Dendritic cell treated with granulocyte-macrophage colony-stimulating factor and Interleukin-4, amounts not matched to agents 40 ng/mL and 50 ng/mL, for 4 days (primary cell): Measurements from ENCODE around the gene TLR10.
A peak's percentile ranks its signal among the peaks of the same experiment; 100 is the strongest.
"Not testable (repeated sequence)": the region's sequence is repeated elsewhere in the genome, so short reads cannot be mapped to it uniquely, and the experiment has no call there.

Experiments used
- H3K27ac Mint-ChIP-seq: one replicate; pipeline ENCODE4 v1.8.0; 2022; ENCODE audit warnings: mild to moderate bottlenecking, mixed read lengths
- H3K27me3 Mint-ChIP-seq: one replicate; pipeline ENCODE4 v1.8.0; 2022; ENCODE audit warnings: mild to moderate bottlenecking, mixed read lengths
- H3K36me3 Mint-ChIP-seq: one replicate; pipeline ENCODE4 v1.8.0; 2022; ENCODE audit warnings: low read depth, mixed read lengths
- H3K4me1 Mint-ChIP-seq: one replicate; pipeline ENCODE4 v1.8.0; 2022; ENCODE audit warnings: low read depth, mixed read lengths
- H3K4me3 Mint-ChIP-seq: one replicate; pipeline ENCODE4 v1.8.0; 2022; ENCODE audit warnings: mild to moderate bottlenecking, moderate library complexity, mixed read lengths
- H3K9me3 Mint-ChIP-seq: one replicate; pipeline ENCODE4 v1.8.0; 2022; ENCODE audit warnings: mixed read lengths
- intact Hi-C: fragments of 100-400 bp; cut with micrococcal nuclease; formaldehyde crosslinking; loops from one replicate; pipeline ENCODE4 v1.15.0; 2022

TLR10 gene

GRCh38 chr4:38768968-38769394 lies 13.8 kb downstream of the TLR10 start:
- no peaks in the 10 kb centered on the region for H3K27me3 Mint-ChIP-seq
- peak overlapping the region; percentile 14 for H3K4me3 Mint-ChIP-seq
- peaks cover 47% of the 10 kb centered on the region for H3K4me1 Mint-ChIP-seq
- H3K27ac Mint-ChIP-seq: peak overlapping the region; percentile 73
- intact Hi-C loops: no loop called here
- no peaks in the 10 kb centered on the region for H3K36me3 Mint-ChIP-seq
- peaks cover 17% of the 10 kb centered on the region for H3K9me3 Mint-ChIP-seq

- Mint-ChIP-seq H3K9me3 (peaks cover 17% of the 10 kb centered on the region), H3K4me1 (peaks cover 57% of the 10 kb centered on the region), H3K27ac (peak overlapping the region; percentile 6)
- H3K36me3 Mint-ChIP-seq, H3K4me3 Mint-ChIP-seq, intact Hi-C loops, H3K27me3 Mint-ChIP-seq: not testable (repeated sequence)
These were observed 15.8 kb downstream of the TLR10 start for GRCh38 chr4:38766940-38767339.

GRCh38 chr4:38765382-38765781 lies 17.4 kb downstream of the TLR10 start:
- intact Hi-C loops: no loop called here
- Mint-ChIP-seq H3K9me3 (peaks cover 17% of the 10 kb centered on the region), H3K4me1 (peaks cover 71% of the 10 kb centered on the region), H3K27ac (no peak overlapping the region), H3K4me3 (no peak overlapping the region), H3K36me3 (no peaks in the 10 kb centered on the region), H3K27me3 (no peaks in the 10 kb centered on the region)

GRCh38 chr4:38764277-38764676 lies 18.5 kb downstream of the TLR10 start:
- H3K36me3 Mint-ChIP-seq: no peaks in the 10 kb centered on the region
- H3K4me3 Mint-ChIP-seq: no peak overlapping the region
- peaks cover 66% of the 10 kb centered on the region for H3K4me1 Mint-ChIP-seq
- no peaks in the 10 kb centered on the region for H3K27me3 Mint-ChIP-seq
- peaks cover 17% of the 10 kb centered on the region for H3K9me3 Mint-ChIP-seq
- intact Hi-C loops: no loop called here
- H3K27ac Mint-ChIP-seq: no peak overlapping the region

DNA sequence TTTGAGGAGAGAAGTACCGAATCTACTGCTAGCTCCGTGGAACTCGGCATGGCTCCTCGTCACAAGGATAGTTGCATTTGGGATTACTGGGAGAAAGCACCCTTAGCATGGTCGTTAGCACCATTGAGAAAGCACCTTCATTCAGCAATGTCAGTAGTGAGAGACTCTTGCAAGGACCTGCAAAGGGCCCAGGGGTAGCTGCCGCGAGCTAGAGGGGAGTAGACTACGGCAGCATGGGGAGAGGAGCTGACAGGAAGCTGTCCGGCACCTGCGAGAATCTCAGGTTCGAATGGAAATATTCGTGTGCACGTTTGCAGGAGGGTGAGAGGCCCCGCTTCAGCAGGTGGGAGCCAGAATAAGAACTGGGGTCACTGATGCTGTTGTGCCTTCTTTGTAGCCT lies 20.2 kb downstream of the TLR10 start:
- Mint-ChIP-seq H3K4me3 (no peak overlapping the region), H3K4me1 (peaks cover 61% of the 10 kb centered on the region), H3K36me3 (no peaks in the 10 kb centered on the region), H3K27ac (peak overlapping the region; percentile 96), H3K9me3 (peaks cover 15% of the 10 kb centered on the region), H3K27me3 (no peaks in the 10 kb centered on the region)
- intact Hi-C loops: no loop called here

DNA sequence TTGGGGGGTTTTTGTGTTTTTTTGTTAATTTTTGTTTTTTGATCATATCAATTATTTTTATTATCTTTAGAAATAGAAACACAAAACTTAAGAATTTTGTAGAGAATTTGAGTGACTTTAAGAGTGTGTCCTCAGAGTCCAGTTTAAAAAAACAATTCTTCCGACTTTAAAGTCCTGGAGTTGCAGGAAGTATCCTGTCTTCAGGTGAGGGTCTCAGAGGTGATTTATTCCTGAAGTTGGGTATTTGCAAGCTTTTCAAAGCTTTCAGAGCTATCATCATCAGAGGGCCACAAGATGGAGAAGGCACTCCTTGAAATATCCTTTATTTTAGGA lies 23.0 kb downstream of the TLR10 start:
- H3K4me1 Mint-ChIP-seq: peaks cover 44% of the 10 kb centered on the region
- intact Hi-C loops: loop anchor here (1.0 to 2.0 kb wide), 3 partner anchors 23 to 375 kb away; partner anchors contain the start of gene TLR10
- peak overlapping the region; percentile 53 for H3K27ac Mint-ChIP-seq
- H3K36me3 Mint-ChIP-seq: no peaks in the 10 kb centered on the region
- H3K4me3 Mint-ChIP-seq: no peak overlapping the region
- no peaks in the 10 kb centered on the region for H3K9me3 Mint-ChIP-seq
- no peaks in the 10 kb centered on the region for H3K27me3 Mint-ChIP-seq

- H3K9me3 Mint-ChIP-seq: no peaks in the 10 kb centered on the region
- no peaks in the 10 kb centered on the region for H3K36me3 Mint-ChIP-seq
- H3K4me1 Mint-ChIP-seq: peaks cover 42% of the 10 kb centered on the region
- no peak overlapping the region for H3K4me3 Mint-ChIP-seq
- H3K27ac Mint-ChIP-seq: peak overlapping the region; percentile 53
- no peaks in the 10 kb centered on the region for H3K27me3 Mint-ChIP-seq
- intact Hi-C loops: loop anchor here (1.0 to 2.0 kb wide), 2 partner anchors 98 to 376 kb away; no protein-coding TSS in a partner anchor
These were observed 23.5 kb downstream of the TLR10 start for GRCh38 chr4:38759113-38759789.

GRCh38 chr4:38757945-38758600 lies 24.7 kb downstream of the TLR10 start:
- Mint-ChIP-seq H3K4me1 (peaks cover 39% of the 10 kb centered on the region), H3K9me3 (no peaks in the 10 kb centered on the region), H3K27me3 (no peaks in the 10 kb centered on the region), H3K4me3 (no peak overlapping the region), H3K27ac (no peak overlapping the region), H3K36me3 (no peaks in the 10 kb centered on the region)
- intact Hi-C loops: loop anchor here (2.0 kb wide), 1 partner anchor 377 kb away; no protein-coding TSS in a partner anchor

DNA sequence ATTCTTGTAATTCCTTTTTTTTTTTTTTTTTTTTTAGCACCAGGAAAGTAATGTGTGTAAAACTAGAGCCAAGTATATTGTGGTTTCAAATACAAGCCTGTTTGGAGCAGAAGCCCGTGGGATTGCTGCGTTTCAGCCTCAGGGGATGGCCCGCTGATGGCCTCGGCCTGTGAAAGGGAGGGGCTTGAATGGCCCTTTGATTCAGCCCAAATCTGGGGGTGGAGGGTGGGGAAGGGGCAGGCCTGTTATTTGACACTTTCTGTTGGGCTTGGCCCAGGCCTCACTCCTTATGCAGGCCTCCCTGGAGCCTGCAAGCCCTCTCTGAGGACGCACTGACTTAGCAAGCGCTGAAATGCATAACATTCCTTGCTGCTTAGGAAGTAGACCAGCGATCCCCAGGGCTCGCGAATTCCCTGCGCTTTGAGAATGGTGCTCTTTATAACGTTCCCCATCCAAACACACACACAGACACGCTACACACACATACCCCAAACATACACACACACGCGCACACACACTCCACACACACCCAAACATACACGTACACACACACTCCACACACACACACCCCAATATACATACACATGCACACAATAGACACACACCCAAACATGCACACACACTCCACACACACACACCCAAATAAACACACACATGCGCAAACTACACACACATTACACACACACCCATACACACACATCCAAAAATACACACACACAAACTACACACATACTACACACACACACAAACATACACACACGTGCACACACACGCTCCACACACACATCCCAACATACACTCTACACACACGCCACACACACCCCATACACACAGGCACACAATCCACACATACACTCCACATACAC lies 29.6 kb downstream of the TLR10 start:
- peaks cover 17% of the 10 kb centered on the region for H3K36me3 Mint-ChIP-seq
- intact Hi-C loops: no loop called here
- H3K9me3 Mint-ChIP-seq: peaks cover 8% of the 10 kb centered on the region
- peaks cover 33% of the 10 kb centered on the region for H3K4me1 Mint-ChIP-seq
- no peaks in the 10 kb centered on the region for H3K27me3 Mint-ChIP-seq
- no peak overlapping the region for H3K27ac Mint-ChIP-seq
- no peak overlapping the region for H3K4me3 Mint-ChIP-seq

DNA sequence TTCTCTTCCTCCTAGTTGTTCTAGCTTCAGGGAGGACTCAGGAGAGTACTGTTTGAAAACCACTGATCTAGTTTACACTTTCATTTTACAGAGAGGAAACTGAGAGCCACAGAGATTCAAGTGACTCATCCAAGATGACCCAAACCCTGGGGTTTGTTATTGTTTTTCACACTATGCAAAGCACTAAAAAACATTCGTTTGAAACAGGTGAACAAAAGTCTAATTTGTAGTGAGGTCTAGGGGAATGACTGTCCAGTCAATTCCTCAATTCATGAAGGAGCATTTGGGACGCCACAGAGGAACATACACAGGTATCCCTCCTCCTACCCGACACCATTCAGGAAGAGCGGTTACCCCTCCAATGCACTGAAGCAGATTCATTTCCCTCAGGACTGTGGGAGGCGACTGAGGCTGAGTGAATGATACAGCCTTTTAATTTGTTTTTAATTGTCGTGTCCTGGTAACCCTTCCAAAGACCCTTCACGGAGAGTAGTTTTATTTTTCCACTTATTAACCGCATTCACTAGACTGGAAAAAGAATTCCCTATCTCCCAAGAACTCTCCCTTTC lies 30.3 kb downstream of the TLR10 start:
- peak overlapping the region; percentile 28 for H3K27ac Mint-ChIP-seq
- H3K4me3 Mint-ChIP-seq: no peak overlapping the region
- H3K4me1 Mint-ChIP-seq: peaks cover 28% of the 10 kb centered on the region
- peaks cover 12% of the 10 kb centered on the region for H3K9me3 Mint-ChIP-seq
- no peaks in the 10 kb centered on the region for H3K27me3 Mint-ChIP-seq
- peaks cover 22% of the 10 kb centered on the region for H3K36me3 Mint-ChIP-seq
- intact Hi-C loops: no loop called here

GRCh38 chr4:38751341-38752010 lies 31.3 kb downstream of the TLR10 start:
- Mint-ChIP-seq H3K9me3 (peaks cover 21% of the 10 kb centered on the region), H3K27me3 (no peaks in the 10 kb centered on the region), H3K4me3 (no peak overlapping the region), H3K27ac (peak overlapping the region; percentile 22), H3K36me3 (peaks cover 32% of the 10 kb centered on the region), H3K4me1 (peaks cover 35% of the 10 kb centered on the region)
- intact Hi-C loops: no loop called here

DNA sequence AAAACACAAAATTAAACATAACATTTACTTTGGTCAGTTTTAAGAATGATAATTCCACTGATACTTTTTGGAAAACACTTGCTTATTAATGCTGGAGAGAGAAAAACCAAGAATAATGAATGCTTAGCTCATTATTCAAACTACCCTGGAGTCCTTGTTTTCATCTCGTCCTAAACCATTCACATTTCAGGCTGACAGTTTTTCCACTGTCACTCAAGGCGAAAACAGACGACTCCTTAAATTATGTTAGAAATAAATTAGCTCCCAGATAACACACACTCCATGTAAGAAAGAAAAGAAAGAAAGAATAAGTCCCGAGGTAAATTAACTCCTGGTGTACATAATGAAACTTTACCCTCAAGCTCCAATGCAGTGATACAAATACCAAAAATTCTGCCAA lies 33.5 kb downstream of the TLR10 start:
- Mint-ChIP-seq H3K9me3 (peaks cover 24% of the 10 kb centered on the region), H3K27ac (no peak overlapping the region), H3K36me3 (peaks cover 34% of the 10 kb centered on the region), H3K4me3 (no peak overlapping the region), H3K27me3 (no peaks in the 10 kb centered on the region), H3K4me1 (peaks cover 36% of the 10 kb centered on the region)
- intact Hi-C loops: no loop called here

DNA sequence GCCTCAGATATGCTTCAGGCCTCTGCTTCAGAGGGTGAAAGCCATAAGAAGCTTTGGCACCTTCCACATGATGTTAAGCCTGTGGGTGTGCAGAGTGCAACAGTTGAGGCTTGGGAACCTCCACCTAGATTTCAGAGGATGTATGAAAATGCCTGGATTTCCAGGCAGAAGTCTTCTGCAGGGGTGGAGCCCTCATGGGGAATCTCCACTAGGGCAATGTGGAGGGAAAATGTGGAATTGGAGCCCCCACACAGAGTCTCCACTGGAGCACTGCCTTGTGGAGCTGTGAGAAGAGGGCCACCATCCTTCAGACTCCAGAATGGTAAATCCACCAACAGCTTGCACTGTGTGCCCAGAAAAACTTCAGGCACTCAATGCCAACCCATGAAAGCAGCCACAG lies 35.2 kb downstream of the TLR10 start:
- intact Hi-C loops: no loop called here
- H3K36me3 Mint-ChIP-seq: peaks cover 34% of the 10 kb centered on the region
- peaks cover 52% of the 10 kb centered on the region for H3K4me1 Mint-ChIP-seq
- H3K27ac Mint-ChIP-seq: no peak overlapping the region
- peaks cover 24% of the 10 kb centered on the region for H3K9me3 Mint-ChIP-seq
- no peak overlapping the region for H3K4me3 Mint-ChIP-seq
- H3K27me3 Mint-ChIP-seq: no peaks in the 10 kb centered on the region
